ENCODE measurements around the gene CPS1. TPM values are rescaled to one million over a fixed set of nuclear protein-coding genes. Genes with fewer than 3 reads are reported as not detected.

The CPS1 gene
- total RNA-seq, 1 donor from 2014 or later, result 3.0 TPM

GRCh38 chr2:210657874-210658273 lies 101.5 kb downstream of the CPS1 start:
- intact Hi-C loops (cut with DNase I), result no loop called here
- ATAC-seq (no peak), DNase-seq (ENCODE audit: missing footprints) (no peak)

- intact Hi-C loops (cut with DNase I), result loop anchor here (5.0 kb wide), 1 partner anchor 377 kb away; no protein-coding TSS in a partner anchor
- DNase-seq (ENCODE audit: missing footprints) (no peak), ATAC-seq (no peak)
These were observed 104.4 kb downstream of the CPS1 start for GRCh38 chr2:210660751-210661150.

DNA sequence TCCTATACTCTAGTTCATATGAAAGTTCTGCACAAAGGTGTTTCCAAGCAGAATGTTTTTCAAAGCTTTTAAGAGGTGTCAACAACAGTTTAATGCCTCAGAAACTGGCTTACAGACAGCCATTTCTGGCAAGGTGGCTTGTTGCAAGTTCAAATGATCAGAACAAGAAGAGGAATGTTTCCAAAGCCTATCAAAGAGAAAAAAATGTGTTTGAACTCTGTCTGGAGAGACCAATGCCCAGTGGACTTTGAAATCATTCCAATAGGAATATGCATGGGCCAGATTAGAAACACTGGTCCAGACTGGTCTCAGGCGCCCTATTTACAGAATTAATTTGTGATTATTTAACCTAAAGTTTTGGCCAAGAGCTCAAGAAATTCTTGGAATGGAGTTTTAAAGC lies 106.2 kb downstream of the CPS1 start:
- ATAC-seq (no peak), DNase-seq (ENCODE audit: missing footprints) (no peak)
- intact Hi-C loops (cut with DNase I), result loop anchor here (5.0 kb wide), 1 partner anchor 375 kb away; no protein-coding TSS in a partner anchor

DNA sequence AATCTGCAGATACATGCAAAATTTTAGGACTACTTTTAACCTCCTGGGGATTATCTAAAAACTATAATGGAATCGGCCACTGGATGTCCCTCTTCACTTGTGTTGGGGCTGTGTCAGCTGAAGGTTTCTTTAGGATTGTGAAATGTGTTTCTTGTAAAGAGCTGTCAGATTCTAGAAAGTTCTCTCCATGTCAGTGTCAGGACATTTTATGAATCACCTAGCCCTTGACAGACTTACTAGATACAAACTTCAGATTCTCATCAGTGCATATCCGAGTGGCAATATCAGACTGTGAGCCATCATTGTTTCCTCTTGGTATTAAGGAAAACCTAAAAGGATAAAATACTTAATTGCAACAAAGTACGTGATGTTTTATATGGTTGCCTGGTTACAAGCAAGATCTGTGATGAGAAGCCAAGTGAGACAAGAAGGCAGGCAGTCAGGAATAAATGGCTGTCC lies 107.3 kb downstream of the CPS1 start:
- no peak for ATAC-seq
- intact Hi-C loops (cut with DNase I), result loop anchor here (5.0 kb wide), 1 partner anchor 374 kb away; no protein-coding TSS in a partner anchor
- DNase-seq (ENCODE audit: missing footprints), result no peak

- DNase-seq (ENCODE audit: missing footprints) (no peak), ATAC-seq (no peak)
- intact Hi-C loops (cut with DNase I), result no loop called here
These were observed 111.3 kb downstream of the CPS1 start for GRCh38 chr2:210667711-210668110.

DNA sequence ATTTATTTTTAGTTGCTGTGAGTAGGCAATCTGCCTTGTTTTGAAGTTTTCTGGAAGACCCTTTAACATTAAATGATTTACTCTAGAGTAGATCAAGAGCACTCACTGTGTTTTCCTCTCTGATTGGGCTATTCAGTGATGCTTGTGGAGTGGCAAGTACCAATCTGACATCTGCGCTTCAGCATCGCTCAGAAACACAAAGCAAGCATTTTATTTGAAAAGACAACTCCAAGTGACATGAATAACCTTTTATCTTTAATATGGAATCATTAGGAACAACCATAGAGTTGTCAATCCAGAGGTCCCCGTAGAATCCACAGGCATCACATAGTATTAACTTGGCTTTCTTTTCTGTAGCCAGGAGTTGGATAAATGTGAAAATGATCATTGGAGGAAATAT lies 114.7 kb downstream of the CPS1 start:
- DNase-seq (ENCODE audit: missing footprints), result no peak
- intact Hi-C loops (cut with DNase I), result no loop called here
- ATAC-seq, result no peak

- ATAC-seq (no peak), DNase-seq (ENCODE audit: missing footprints) (no peak)
- intact Hi-C loops (cut with DNase I), result no loop called here
These were observed 116.7 kb downstream of the CPS1 start for GRCh38 chr2:210673117-210673516.

DNA sequence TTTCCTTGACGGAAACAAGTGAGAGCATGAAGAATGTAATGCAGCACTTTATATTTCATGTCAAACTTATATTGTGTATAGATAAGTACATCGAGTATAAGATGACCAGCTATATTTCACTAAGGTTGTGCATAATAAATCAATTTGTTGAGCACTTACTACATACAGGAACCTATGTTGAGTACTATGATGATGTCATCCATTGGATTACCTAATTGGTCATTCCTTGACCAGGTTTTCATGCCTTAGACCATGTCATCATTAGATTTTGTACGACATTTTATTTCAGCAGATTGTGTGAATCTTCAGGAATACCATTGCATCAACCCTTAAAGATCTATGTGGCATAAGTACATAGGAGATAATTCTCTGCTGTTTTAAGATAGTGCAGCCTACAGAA lies 119.7 kb downstream of the CPS1 start:
- no peak for ATAC-seq
- no peak for DNase-seq (ENCODE audit: missing footprints)
- intact Hi-C loops (cut with DNase I), result no loop called here

- intact Hi-C loops (cut with DNase I), result no loop called here
These were observed 125.1 kb downstream of the CPS1 start for GRCh38 chr2:210681491-210681890.

GRCh38 chr2:210686401-210686800 lies 130.0 kb downstream of the CPS1 start:
- no peak for DNase-seq (ENCODE audit: missing footprints)
- ATAC-seq, result no peak
- intact Hi-C loops (cut with DNase I), result no loop called here

More at GRCh38 chr2:210681491-210681890, 125.1 kb downstream of the CPS1 start:
- ATAC-seq (no peak), DNase-seq (ENCODE audit: missing footprints) (no peak)

DNA sequence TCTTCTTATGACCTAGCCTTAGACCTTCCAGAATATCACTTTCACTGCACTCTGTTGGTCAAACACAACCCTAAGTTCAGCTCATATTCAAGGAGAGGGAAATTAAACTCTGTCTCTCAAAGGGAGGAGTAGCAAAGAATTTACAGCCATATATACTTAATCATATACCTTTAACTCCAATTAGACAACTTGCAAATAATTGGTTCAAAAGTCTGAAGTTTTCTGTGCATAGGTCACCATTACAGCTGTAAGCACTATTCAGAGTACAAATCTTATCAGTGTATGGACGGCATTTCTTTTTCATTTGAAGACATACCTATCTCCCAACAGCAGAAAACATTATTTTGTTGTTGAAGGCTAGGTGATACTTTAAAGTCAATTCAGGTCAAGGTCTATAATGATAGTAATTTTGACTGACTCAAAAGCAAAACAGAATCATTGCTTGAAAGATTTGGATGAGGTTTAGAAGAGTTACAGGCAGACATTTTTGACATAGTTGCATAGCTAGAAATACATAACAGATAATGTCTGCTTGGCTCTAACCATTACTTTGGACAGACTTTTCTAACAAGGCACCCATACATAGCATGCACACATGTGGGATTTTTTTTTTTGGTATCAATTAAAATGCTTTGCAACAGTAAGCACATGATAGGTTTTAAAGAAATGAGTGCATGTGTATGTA lies 131.5 kb downstream of the CPS1 start:
- intact Hi-C loops (cut with DNase I), result no loop called here
- DNase-seq (ENCODE audit: missing footprints) (no peak), ATAC-seq (no peak)

DNA sequence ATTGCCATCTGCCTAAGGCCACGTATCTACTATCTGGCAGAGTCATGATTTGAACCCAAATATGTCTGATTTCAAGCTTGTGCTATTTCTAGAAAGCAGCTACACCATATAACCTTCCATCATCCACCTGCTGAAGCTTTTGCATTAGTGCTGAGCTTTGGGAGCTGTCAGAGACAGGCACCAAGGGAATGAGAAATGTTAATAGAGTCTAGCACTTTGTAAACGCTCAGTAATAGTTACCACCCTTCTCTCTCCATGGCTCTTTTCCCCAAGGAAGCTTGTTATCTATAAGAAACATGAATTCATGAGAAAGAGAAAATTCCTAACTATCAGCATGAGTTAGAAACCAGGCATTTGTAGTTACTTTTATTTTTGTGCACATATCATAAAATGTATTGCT lies 151.5 kb downstream of the CPS1 start:
- ATAC-seq, result no peak
- intact Hi-C loops (cut with DNase I), result no loop called here
- DNase-seq (ENCODE audit: missing footprints), result no peak

DNA sequence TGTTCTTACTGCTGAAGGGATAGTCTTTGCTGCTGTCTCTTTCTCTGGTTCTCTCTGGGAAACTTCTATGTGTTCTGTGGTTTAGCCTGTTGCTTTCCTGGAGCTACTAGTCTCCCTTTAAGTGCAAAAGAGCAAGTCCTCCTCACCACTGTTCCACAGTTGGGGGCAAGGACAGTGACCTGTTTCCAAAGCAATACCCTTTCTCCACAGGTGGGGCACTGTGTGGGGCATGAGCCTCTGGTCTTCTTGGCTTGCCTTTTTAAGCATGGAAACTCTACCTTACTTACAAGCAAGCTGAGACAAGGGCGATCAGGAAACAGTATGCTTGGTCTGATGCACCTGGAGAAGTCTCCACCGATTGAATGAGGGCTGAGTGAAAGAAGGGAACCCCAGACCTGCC lies 156.7 kb downstream of the CPS1 start:
- intact Hi-C loops (cut with DNase I), result no loop called here
- ATAC-seq (no peak), DNase-seq (ENCODE audit: missing footprints) (no peak)

DNA sequence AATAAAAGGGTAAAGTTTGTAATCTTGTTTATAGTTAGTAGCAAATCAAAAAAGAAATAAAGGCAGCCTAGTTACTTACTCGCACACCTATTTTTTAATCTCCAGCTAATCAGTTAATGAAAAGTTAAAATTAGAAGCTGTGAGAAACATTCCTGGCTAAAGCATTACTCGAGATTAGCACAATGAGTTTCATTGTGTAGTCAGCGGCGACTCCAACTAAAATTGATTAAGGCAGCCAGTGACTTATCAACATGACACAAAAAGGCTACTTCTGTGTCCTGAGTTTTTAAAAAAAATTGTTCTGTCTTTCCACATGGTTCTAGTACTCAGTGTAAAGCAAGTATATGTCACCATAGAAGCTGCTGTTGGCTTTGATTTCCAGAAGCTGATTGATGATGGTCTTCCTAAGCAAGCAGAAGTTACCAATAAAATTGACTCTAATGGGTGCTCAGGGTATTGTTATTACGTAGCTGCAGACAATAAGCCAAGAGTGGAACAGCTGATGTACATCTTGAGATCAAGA lies 159.2 kb downstream of the CPS1 start:
- intact Hi-C loops (cut with DNase I), result no loop called here
- no peak for DNase-seq (ENCODE audit: missing footprints)
- ATAC-seq, result no peak

- intact Hi-C loops (cut with DNase I), result no loop called here
- DNase-seq (ENCODE audit: missing footprints) (no peak), ATAC-seq (no peak)
These were observed 162.1 kb downstream of the CPS1 start for GRCh38 chr2:210718503-210718902.

- ATAC-seq (no peak), DNase-seq (ENCODE audit: missing footprints) (no peak)
- intact Hi-C loops (cut with DNase I), result no loop called here
These were observed 165.7 kb downstream of the CPS1 start for GRCh38 chr2:210722092-210722491.

- ATAC-seq, result no peak
- no peak for DNase-seq (ENCODE audit: missing footprints)
- intact Hi-C loops (cut with DNase I), result no loop called here
These were observed 171.2 kb downstream of the CPS1 start for GRCh38 chr2:210727549-210727948.

All from Right ventricle myocardium inferior (tissue), 1 donor.